Measurements from ENCODE around the gene BMAL1. TPM values are rescaled to one million over a fixed set of nuclear protein-coding genes. Genes with fewer than 3 reads are reported as not detected.
A peak's percentile ranks its signal among the peaks of the same experiment; 100 is the strongest.

BMAL1 gene
- total RNA-seq, 1 experiment from 2014 or later: 10.9 TPM

GRCh38 chr11:13261591-13262061, 16.0 kb upstream of the BMAL1 start:
- Histone ChIP-seq H3K36me3 (ENCODE audit: low read depth, low read length) (no peaks in the 10 kb centered on the region), H4K20me1 (ENCODE audit: low read length) (no peaks in the 10 kb centered on the region), H3K27me3 (ENCODE audit: low read length) (no peaks in the 10 kb centered on the region), H3K79me2 (ENCODE audit: low read length) (no peaks in the 10 kb centered on the region), H3K9me2 (replicated peaks; ENCODE audit: low read length) (no peaks in the 10 kb centered on the region), H3K4me1 (ENCODE audit: insufficient read depth, low read length) (peaks cover 27% of the 10 kb centered on the region), H3F3A (ENCODE audit: low read length, unreplicated experiment) (no peaks in the 10 kb centered on the region), H3K4me2 (ENCODE audit: low read length) (peak overlapping the region; percentile 78), H3K9me3 (ENCODE audit: low read length) (no peaks in the 10 kb centered on the region), H3K9ac (ENCODE audit: low read length) (peak overlapping the region; percentile 52), H2AFZ (ENCODE audit: low read length) (peak overlapping the region; percentile 25; the same call in 1 of the 2 replicates), H3K4me3 (ENCODE audit: low read length) (peak overlapping the region; percentile 31; the same call in 1 of the 2 replicates), H3K27ac (ENCODE audit: low read length) (peak overlapping the region; percentile 85)
- intact Hi-C loops (cut with micrococcal nuclease): loop anchor here (1.0 to 2.0 kb wide), 2 partner anchors 16 to 77 kb away; partner anchors contain the start of gene BMAL1
- ChIA-PET POLR2A (ENCODE audit: unreplicated experiment) (no interaction called here), CTCF (no interaction called here)
- TF ChIP-seq CTCF (conservative IDR thresholded peaks at IDR 0.05; ENCODE audit: low read depth, low read length) (no peak), EZH2 (IDR thresholded peaks at IDR 0.05; ENCODE audit: low read length, unreplicated experiment) (no peak), EZH2phosphoT487 (IDR thresholded peaks at IDR 0.05; ENCODE audit: borderline replicate concordance, low read length) (no peak)
- ATAC-seq (peak; percentile 87), DNase-seq (peak; percentile 92)
- BruUV-seq (replicated peaks): no TSS peak

- H3K4me3 ChIP-seq (ENCODE audit: low read length): no peak overlapping the region; the same call in 1 of the 2 replicates
- CTCF ChIA-PET: no interaction called here
- H3K27me3 ChIP-seq (ENCODE audit: low read length): no peaks in the 10 kb centered on the region
- DNase-seq: peak; percentile 22
- H3K36me3 ChIP-seq (ENCODE audit: low read depth, low read length): no peaks in the 10 kb centered on the region
- no peaks in the 10 kb centered on the region for H4K20me1 ChIP-seq (ENCODE audit: low read length)
- TF ChIP-seq CTCF (conservative IDR thresholded peaks at IDR 0.05; ENCODE audit: low read depth, low read length): no peak
- TF ChIP-seq EZH2 (IDR thresholded peaks at IDR 0.05; ENCODE audit: low read length, unreplicated experiment): no peak
- no peak for TF ChIP-seq EZH2phosphoT487 (IDR thresholded peaks at IDR 0.05; ENCODE audit: borderline replicate concordance, low read length)
- H3K9me2 ChIP-seq (replicated peaks; ENCODE audit: low read length): no peaks in the 10 kb centered on the region
- TSS peak; percentile 71 for BruUV-seq (replicated peaks)
- H3K4me1 ChIP-seq (ENCODE audit: insufficient read depth, low read length): peaks cover 27% of the 10 kb centered on the region
- peak overlapping the region; percentile 78 for H3K4me2 ChIP-seq (ENCODE audit: low read length)
- H3K9me3 ChIP-seq (ENCODE audit: low read length): no peaks in the 10 kb centered on the region
- POLR2A ChIA-PET (ENCODE audit: unreplicated experiment): no interaction called here
- peak overlapping the region; percentile 44 for H3K9ac ChIP-seq (ENCODE audit: low read length)
- intact Hi-C loops (cut with micrococcal nuclease): no loop called here
- H3F3A ChIP-seq (ENCODE audit: low read length, unreplicated experiment): no peaks in the 10 kb centered on the region
- no peaks in the 10 kb centered on the region for H3K79me2 ChIP-seq (ENCODE audit: low read length)
- peak overlapping the region; percentile 25; the same call in 1 of the 2 replicates for H2AFZ ChIP-seq (ENCODE audit: low read length)
- ATAC-seq: peak; percentile 26; the same call in 1 of the 2 replicates
- H3K27ac ChIP-seq (ENCODE audit: low read length): peak overlapping the region; percentile 85
These were observed 15.5 kb upstream of the BMAL1 start for GRCh38 chr11:13262096-13262495.

DNA sequence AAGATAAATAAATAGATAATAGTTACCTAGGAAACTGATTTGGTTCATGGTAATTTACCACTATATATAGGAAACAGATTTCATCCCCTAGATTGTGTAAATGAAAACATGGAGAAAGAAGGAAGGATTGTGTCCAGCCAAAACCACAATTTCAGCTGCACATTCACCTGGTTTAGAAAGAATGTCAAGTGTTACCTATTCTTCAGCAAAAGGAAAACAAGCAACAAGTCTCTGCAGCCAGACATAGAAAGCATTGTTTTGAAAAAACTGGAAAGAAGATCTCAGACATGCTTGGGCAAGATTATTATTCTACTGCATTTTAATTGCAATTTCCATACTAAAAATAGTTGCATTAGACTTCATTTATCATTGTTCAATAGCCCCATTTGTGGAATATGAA, 8.8 kb upstream of the BMAL1 start:
- no TSS peak for BruUV-seq (replicated peaks)
- ATAC-seq (no peak), DNase-seq (no peak)
- Histone ChIP-seq H3K4me1 (ENCODE audit: insufficient read depth, low read length) (no peaks in the 10 kb centered on the region), H3K79me2 (ENCODE audit: low read length) (no peaks in the 10 kb centered on the region), H3K27me3 (ENCODE audit: low read length) (0 out of 2 replicates have a peak, but pooled peaks cover 5% of the 10 kb centered on the region), H4K20me1 (ENCODE audit: low read length) (no peaks in the 10 kb centered on the region), H3F3A (ENCODE audit: low read length, unreplicated experiment) (no peaks in the 10 kb centered on the region), H3K9me3 (ENCODE audit: low read length) (no peaks in the 10 kb centered on the region), H3K9me2 (replicated peaks; ENCODE audit: low read length) (no peaks in the 10 kb centered on the region), H3K36me3 (ENCODE audit: low read depth, low read length) (no peaks in the 10 kb centered on the region), H3K4me2 (ENCODE audit: low read length) (no peak overlapping the region), H2AFZ (ENCODE audit: low read length) (no peak overlapping the region), H3K27ac (ENCODE audit: low read length) (no peak overlapping the region), H3K9ac (ENCODE audit: low read length) (no peak overlapping the region), H3K4me3 (ENCODE audit: low read length) (no peak overlapping the region)
- TF ChIP-seq EZH2phosphoT487 (IDR thresholded peaks at IDR 0.05; ENCODE audit: borderline replicate concordance, low read length) (no peak), EZH2 (IDR thresholded peaks at IDR 0.05; ENCODE audit: low read length, unreplicated experiment) (no peak), CTCF (conservative IDR thresholded peaks at IDR 0.05; ENCODE audit: low read depth, low read length) (no peak)
- POLR2A ChIA-PET (ENCODE audit: unreplicated experiment): no interaction called here
- CTCF ChIA-PET: no interaction called here
- intact Hi-C loops (cut with micrococcal nuclease): no loop called here
